OCI-LY7 (cell line): ENCODE measurements around the gene AZU1. TPM values are rescaled to one million over a fixed set of nuclear protein-coding genes. Genes with fewer than 3 reads are reported as not detected.
"Not testable (repeated sequence)": the region's sequence is repeated elsewhere in the genome, so short reads cannot be mapped to it uniquely, and the experiment has no call there.

Experiments
- BruUV-seq: library from RNA; stranded (reverse); fragments of 400-500 nt; replicated peaks from 2 replicates; lab custom pipeline; 2021; lab: Mats Ljungman, UMichigan
- CTCF ChIA-PET: fragments of 300-600 bp; sonication (Branson Sonifier 250); formaldehyde crosslinking; loops from one replicate; lab custom pipeline; 2022; ENCODE audit warnings: antibody characterized with exemption; ENCODE audit not compliant: unreplicated experiment; lab: Charles Lee
- POLR2A ChIA-PET: fragments of 300-600 bp; sonication (Branson Sonifier 250); formaldehyde crosslinking; loops from one replicate; lab custom pipeline; 2022; ENCODE audit warnings: antibody characterized with exemption; lab: Charles Lee
- DNase-seq: peaks from one replicate; pipeline ENCODE4 v3.0.0-alpha.2; 2015; ENCODE audit warnings: low spot score
- H2AFZ ChIP-seq: fragments of 200-600 bp; sonication (generic), shearing (Covaris generic); 2 replicates; pipeline ENCODE4 v1.6.1; 2014; ENCODE audit warnings: mild to moderate bottlenecking, antibody characterized with exemption, low read length, moderate library complexity
- H3K27ac ChIP-seq: fragments of 200-600 bp; sonication (generic); 2 replicates; pipeline ENCODE4 v1.5.1; 2014; ENCODE audit warnings: mixed run types, low read depth, mild to moderate bottlenecking, moderate library complexity, low read length, inconsistent platforms; ENCODE audit not compliant: poor library complexity, severe bottlenecking
- H3K36me3 ChIP-seq: fragments of 200-600 bp; sonication (generic); 2 replicates; pipeline ENCODE4 v1.6.1; 2014; ENCODE audit warnings: mild to moderate bottlenecking, antibody characterized with exemption, low read length, moderate library complexity, mixed read lengths; ENCODE audit not compliant: insufficient read depth
- H3K4me1 ChIP-seq: fragments of 200-600 bp; sonication (generic); 2 replicates; pipeline ENCODE4 v1.5.1; 2014; ENCODE audit warnings: mild to moderate bottlenecking, low read length; ENCODE audit not compliant: insufficient read depth, poor library complexity, severe bottlenecking
- H3K4me2 ChIP-seq: fragments of 200-600 bp; sonication (generic); 2 replicates; pipeline ENCODE4 v1.6.1; 2014; ENCODE audit warnings: mild to moderate bottlenecking, low read length
- H3K4me3 ChIP-seq: fragments of 200-600 bp; sonication (generic); 2 replicates; pipeline ENCODE4 v1.5.1; 2014; ENCODE audit warnings: mild to moderate bottlenecking, low read depth, low read length; ENCODE audit not compliant: poor library complexity, severe bottlenecking
- H3K79me2 ChIP-seq: fragments of 200-600 bp; sonication (generic); 2 replicates; pipeline ENCODE4 v1.6.1; 2016; ENCODE audit warnings: low read depth, mild to moderate bottlenecking, low read length, moderate library complexity, mixed read lengths; ENCODE audit not compliant: insufficient read depth
- H3K9me2 ChIP-seq: fragments of 200-600 bp; sonication (generic); 2 replicates; pipeline ENCODE4 v1.6.1; 2016; ENCODE audit warnings: mild to moderate bottlenecking, low read length, mixed read lengths; ENCODE audit not compliant: insufficient read depth
- H3K9me3 ChIP-seq: fragments of 200-600 bp; sonication (generic); 2 replicates; pipeline ENCODE4 v1.6.1; 2014; ENCODE audit warnings: mild to moderate bottlenecking, mixed run types, low read length, mixed read lengths
- H4K20me1 ChIP-seq: fragments of 200-600 bp; sonication (generic); 2 replicates; pipeline ENCODE4 v1.6.1; 2014; ENCODE audit warnings: mild to moderate bottlenecking, antibody characterized with exemption, low read length, moderate library complexity, mixed read lengths; ENCODE audit not compliant: insufficient read depth
- CTCF ChIP-seq: fragments of 200-600 bp; sonication (generic); conservative IDR thresholded peaks from 2 replicates; pipeline ENCODE4 v1.5.1; 2014; ENCODE audit warnings: mild to moderate bottlenecking, antibody characterized with exemption, low read length, moderate library complexity, mixed read lengths
- EZH2phosphoT487 ChIP-seq: fragments of 200-600 bp; sonication (generic); IDR thresholded peaks from 2 replicates; pipeline ENCODE4 v1.6.1; 2018; ENCODE audit warnings: low read depth, borderline replicate concordance, mild to moderate bottlenecking, mixed run types, antibody characterized with exemption, low read length, moderate library complexity, mixed read lengths
- intact Hi-C: fragments of 100-400 bp; cut with micrococcal nuclease; formaldehyde crosslinking; loops from one replicate; pipeline ENCODE4 v1.10.0; 2022; ENCODE audit not compliant: unreplicated experiment
- total RNA-seq, 2 experiments: library from RNA; depleted of rRNA in 1 of 2; stranded (reverse); fragments of >200 nt in 1 of 2; shearing (Covaris generic) in 1 of 2; gene quantifications; 2 replicates each; pipeline ENCODE4 v1.2.3, GENCODE V29; 2014 to 2022

The AZU1 gene
- total RNA-seq, 2 experiments from 2014 or later = not detected

- no peaks in the 10 kb centered on the region for H3K9me3 ChIP-seq
- intact Hi-C loops = no loop called here
- ChIA-PET CTCF (no interaction called here), POLR2A (no interaction called here)
- no peak for TF ChIP-seq EZH2phosphoT487
- TF ChIP-seq CTCF = no peak
- H3K27ac ChIP-seq = no peak overlapping the region
- BruUV-seq = no TSS peak
- no peak overlapping the region for H3K4me3 ChIP-seq
- H3K4me1 ChIP-seq = peaks cover 13% of the 10 kb centered on the region
- DNase-seq = no peak
- no peaks in the 10 kb centered on the region for H3K79me2 ChIP-seq
- H3K36me3 ChIP-seq = no peaks in the 10 kb centered on the region
- no peaks in the 10 kb centered on the region; the same call in 1 of the 2 replicates for H4K20me1 ChIP-seq
- H2AFZ ChIP-seq = no peak overlapping the region
- 0 out of 2 replicates have a peak overlapping the region, but pooled peaks have one; percentile 37 for H3K4me2 ChIP-seq
- H3K9me2 ChIP-seq = no peaks in the 10 kb centered on the region
Measured at GRCh38 chr19:845707-846521, 18.3 kb downstream of the AZU1 start.

- no peak overlapping the region for H3K4me2 ChIP-seq
- TF ChIP-seq EZH2phosphoT487 (no peak), CTCF (no peak)
- BruUV-seq = no TSS peak
- H3K4me3 ChIP-seq = no peak overlapping the region
- no peaks in the 10 kb centered on the region for H3K79me2 ChIP-seq
- intact Hi-C loops = no loop called here
- H2AFZ ChIP-seq = no peak overlapping the region
- H3K36me3 ChIP-seq = no peaks in the 10 kb centered on the region
- no peak overlapping the region for H3K27ac ChIP-seq
- no peaks in the 10 kb centered on the region for H3K9me3 ChIP-seq
- H3K4me1 ChIP-seq = peaks cover 13% of the 10 kb centered on the region
- ChIA-PET CTCF (no interaction called here), POLR2A (no interaction called here)
- no peaks in the 10 kb centered on the region for H3K9me2 ChIP-seq
- DNase-seq = no peak
- no peaks in the 10 kb centered on the region; the same call in 1 of the 2 replicates for H4K20me1 ChIP-seq
Measured at GRCh38 chr19:848386-848921, 20.8 kb downstream of the AZU1 start.

GRCh38 chr19:849195-849594 lies 21.6 kb downstream of the AZU1 start:
- intact Hi-C loops, H3K4me2 ChIP-seq, DNase-seq, H3K79me2 ChIP-seq, POLR2A ChIA-PET, CTCF ChIA-PET, H4K20me1 ChIP-seq, H3K36me3 ChIP-seq, H3K9me2 ChIP-seq, H3K27ac ChIP-seq, H2AFZ ChIP-seq, H3K4me3 ChIP-seq, BruUV-seq, H3K9me3 ChIP-seq: not testable (repeated sequence)
- peaks cover 13% of the 10 kb centered on the region for H3K4me1 ChIP-seq
